HG02973 (cell line): ENCODE data around the gene GPR68.
"Not testable (repeated sequence)": the region's sequence is repeated elsewhere in the genome, so short reads cannot be mapped to it uniquely, and the experiment has no call there.

Experiments
- ATAC-seq: cut with Tn5 transposase; IDR thresholded peaks from one replicate; pipeline ENCODE4 v1.9.1; 2021; ENCODE audit warnings: moderate library complexity; ENCODE audit not compliant: unreplicated experiment

GPR68 gene

DNA sequence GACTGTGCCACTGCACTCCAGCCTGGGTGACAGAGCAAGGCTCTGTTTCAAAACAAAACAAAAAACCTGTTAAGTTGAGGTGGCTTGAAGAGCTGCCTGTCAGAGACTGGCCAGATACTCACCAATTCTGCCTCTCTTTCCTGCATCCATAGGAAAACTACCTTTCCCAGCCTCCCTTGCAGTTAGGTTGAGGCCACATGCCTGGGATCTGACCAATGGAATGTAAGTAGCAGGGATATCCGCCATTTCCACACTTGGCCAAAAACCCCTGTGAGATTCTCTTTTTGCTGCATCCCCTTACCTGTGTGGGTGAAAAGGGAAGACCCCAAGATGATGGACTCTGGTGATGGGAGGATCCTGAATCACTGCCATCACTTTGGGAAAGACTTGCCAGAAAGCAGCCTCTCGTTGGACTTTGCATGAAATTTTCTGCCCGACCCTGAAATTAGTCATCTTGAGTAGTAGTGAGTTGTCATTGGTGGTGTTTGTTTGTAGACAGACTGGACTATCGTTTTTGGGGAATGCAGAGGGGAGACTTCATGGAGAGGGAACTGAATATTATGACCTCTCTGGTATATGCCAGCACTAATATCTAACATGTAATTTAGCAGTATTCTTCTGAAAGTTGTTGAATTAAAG, 14.0 kb downstream of the GPR68 start:
- no peak for ATAC-seq

DNA sequence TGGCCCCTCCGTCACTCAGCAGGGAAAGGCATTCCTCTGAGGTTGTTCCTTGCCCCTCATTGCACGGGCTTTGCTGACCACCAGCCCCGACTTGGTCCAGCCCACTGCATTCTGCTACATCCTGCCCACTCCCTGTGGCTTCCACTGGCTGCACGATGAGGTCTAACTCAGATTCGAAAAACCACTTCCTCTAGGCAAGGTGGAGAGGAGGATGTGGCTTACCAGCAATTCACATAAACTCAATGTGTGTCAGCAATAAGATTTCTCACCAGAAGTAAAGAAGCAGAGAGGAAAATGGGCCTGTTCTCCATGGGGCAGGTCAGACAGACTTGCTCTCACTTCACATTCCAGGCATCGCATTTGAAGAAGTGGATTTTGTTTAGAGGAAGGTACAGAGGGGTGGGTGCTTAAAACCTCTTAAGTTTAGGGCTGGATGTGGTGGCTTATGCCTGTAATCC, 14.7 kb downstream of the GPR68 start:
- peak; percentile 76 for ATAC-seq

DNA sequence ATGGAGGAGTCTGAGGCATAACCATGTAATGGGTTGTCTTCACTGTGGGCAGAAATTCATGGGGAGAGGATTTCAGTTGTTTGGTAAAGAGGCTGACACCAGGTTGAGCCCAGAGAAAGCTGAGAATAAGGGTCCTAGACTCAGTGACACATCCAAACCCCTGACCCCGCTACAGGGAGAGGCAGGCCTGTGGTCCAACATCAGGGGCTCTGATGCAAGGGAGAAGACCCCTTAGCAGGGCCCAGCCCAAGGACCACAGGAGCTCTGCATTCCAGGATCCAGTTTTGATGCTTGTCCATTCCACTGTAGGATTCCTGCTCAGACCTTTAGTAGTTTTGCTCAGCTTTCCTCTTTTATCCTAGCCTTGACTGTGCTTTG, 15.5 kb downstream of the GPR68 start:
- ATAC-seq = no peak

DNA sequence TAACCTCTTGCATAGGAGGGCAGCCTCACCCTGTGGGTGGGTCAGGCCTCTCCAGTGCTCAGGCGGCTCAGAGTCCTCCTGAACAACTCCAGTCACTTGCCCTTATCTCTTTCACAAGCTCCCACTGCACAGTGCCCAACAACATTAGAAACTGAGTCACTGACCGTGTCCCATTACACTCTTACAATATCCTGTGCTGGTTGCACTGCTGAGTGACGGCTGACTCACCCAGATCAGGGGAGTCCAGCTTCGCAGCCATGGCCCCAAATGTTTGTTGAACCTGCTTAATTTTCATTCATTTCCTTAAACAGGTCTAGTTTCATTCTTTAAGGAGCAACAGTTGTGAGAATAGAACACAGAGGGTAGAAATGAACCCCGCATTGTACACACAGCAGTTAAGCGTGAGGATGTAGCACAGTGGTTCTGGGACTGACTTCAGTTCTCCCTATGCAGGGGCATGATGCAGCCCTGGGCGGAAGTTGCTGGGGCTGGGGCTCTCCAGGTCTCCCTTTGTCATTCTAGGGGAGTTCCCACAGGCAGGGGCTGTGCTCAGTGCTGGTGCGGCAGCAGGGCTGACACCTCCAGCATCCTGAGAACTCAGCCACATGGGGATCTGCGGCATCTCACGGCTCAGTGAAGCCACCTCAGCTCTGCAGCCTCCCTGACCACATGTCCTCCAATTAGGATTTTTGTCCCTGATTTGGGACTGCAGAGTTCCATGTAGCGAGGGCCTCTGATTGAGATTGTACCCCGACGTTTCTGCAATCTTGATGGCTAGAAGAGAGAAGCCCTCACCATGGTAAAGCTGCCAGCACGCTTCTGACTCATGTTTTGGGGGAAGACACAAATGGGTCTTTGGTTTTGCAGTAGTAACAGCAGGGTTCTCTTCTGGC, 16.1 kb downstream of the GPR68 start:
- ATAC-seq = peak; percentile 71

DNA sequence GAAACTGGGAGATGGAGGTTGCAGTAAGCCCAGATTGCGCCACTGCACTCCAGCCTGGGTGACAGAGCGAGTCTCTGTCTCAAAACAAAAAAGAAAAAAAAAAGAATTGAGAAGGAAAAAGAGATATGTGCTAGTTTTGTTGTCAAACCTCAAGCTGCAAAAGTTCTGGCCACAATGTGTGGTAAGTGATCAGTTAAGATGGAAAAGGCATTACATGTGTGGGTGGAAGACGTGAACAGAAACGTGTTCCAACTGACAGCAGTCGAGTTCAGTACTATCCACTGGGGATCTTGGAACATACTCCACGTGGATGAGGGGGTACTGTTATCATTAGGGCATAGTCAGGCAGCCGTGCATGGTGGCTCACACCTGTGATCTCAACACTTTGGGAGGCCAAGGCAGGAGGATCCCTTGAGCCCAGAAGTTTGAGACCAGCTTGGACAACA, 17.3 kb downstream of the GPR68 start:
- no peak for ATAC-seq

DNA sequence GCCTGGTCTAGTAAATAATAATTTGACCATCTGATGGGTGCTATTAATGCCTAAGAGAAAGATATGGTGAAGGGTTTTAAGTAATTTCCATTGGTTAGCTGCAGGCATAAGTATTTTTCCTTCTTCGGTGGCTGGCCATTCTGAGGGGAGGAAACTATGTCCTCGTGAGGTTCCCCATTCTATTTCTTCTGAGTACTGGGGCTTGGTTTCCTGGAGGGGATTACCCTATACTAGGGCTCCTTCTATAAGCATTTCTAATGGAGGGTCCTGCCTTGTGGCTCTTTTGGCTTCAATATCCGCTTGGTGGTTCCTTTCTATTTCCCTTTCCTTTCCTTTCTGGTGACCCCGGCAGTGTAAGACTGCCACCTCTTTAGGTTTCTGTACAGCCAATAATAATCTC, 18.1 kb downstream of the GPR68 start:
- ATAC-seq = not testable (repeated sequence)

DNA sequence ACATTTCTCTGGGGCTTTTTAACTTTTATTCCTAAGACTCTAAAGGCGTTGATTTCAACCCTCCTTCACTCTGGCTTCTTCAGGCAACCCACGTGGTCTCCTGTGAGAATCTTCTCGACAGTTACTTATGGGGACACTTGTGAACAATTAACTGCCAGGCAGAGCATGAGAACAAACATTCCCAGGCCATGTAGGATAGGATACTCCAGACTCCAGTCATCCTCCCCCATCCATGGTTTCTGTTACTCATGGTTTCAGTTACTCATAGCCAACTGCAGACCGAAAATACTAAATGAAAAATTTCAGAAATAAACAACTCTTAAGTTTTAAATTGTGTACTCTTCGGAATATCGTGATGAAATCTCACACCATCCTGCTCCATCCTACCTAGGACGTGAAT, 19.5 kb downstream of the GPR68 start:
- ATAC-seq = no peak

DNA sequence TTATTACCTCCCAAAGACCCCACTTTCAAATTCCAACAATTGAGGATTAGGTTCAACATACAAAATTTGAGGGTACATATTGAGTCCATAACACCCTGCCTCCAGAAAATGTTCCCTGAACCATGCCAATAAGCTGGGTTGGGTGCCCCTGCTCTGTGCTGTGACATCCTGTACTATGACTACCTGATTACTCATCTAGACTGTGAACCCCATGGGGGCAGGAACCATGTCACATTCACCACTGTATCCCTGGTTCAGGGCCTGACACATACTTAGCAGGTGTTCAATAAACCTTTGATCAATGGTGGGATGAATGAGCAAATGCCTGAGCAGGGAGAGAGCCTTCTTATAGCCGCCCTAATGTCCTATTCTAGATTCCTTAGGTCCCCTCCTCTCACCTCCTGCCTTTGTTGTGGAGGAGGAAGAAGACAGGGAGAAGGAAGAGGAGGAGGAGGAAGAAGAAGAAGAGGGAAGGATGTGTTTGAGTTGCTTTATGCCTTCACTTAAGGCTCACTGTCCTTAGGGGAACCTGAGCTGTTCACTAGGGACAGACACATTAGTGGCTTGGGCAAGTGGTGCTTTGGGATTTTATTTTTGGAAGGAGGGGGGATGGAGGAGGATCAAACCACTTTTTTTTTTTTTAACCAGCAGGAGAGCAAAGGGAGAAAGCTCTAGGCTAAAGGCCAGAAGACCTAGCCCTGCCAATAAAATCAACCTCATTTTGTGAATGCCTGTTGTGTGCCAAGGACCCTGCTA, 21.3 kb downstream of the GPR68 start:
- no peak for ATAC-seq

DNA sequence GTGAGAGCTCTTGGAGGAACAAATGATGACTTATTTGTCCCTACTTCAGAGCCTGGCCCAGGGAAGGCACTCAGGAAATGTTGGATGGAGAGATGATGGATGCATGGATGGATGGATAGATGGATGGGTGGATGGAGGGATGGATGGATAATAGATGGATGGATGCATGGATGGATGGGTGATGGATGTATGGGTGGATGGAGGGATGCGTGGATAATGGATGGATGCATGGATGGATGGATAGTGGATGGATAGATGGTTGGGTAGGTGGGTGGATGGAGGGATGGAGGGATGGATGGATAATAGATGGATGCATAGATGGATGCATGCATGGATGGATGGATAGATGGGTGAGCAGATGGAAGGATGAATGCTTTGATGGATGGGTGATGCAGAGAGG, 23.2 kb downstream of the GPR68 start:
- ATAC-seq = no peak

DNA sequence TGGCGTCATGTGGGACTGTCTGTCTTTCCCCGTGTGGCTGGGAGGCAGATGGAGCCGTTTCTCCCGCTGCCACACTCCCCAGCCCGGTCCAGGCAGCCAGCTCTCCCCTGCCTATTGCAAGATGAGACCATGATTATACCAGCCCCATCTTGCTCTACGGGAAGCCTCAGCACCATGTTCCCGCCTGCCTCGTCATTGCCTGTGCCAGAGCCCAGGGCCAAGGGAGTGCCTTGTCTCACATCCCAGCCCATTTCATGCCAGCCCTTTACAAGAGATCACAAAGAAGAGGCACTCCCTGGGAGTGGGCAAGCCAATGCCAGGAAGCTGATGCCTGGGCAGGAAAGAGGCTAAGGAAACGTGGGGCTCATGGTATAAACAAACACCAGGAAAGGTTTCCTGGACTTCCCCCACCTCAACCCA, 23.9 kb downstream of the GPR68 start:
- ATAC-seq = no peak

DNA sequence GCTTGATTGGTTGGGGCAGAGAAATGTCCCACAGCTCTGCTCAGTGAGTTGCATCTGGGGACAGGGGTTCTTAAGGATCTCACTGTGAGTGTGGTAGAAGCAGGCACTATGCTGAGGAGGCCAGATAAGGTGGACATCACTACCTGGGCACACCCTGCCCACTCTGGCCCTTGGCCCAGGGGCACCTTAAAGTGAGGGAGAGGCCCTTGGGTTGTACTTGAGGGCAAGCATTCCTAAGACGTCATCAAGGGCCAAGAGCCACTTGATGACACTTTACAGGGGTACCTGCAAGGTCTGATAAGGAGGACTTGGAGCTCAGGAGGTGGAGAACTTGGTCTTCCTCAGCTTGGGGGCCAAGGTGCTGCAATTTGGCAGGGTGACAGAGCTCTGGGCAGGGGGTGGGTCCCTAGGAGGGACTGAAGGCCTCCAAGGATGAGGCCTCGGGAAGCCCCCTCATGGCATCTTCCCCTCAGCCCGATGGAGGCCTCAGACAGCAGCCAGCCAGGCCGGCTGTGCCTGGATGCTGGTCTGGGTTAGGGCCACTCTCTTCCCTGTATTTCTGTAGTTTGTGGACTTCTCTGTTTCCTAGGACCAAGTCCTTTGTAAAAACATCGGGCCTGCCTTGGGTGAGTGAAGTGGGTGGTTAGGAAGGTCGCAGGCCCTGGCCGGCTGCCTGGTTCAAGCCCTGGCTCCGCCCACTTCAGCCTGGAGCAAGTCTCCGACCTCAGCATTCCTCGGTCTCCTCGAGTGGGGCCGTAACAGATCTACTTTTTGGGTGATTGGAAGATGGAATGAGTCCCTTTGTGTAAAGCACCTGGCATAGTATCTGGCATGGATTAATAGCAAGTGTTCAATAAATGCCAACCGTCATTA, 24.8 kb downstream of the GPR68 start:
- ATAC-seq = no peak

DNA sequence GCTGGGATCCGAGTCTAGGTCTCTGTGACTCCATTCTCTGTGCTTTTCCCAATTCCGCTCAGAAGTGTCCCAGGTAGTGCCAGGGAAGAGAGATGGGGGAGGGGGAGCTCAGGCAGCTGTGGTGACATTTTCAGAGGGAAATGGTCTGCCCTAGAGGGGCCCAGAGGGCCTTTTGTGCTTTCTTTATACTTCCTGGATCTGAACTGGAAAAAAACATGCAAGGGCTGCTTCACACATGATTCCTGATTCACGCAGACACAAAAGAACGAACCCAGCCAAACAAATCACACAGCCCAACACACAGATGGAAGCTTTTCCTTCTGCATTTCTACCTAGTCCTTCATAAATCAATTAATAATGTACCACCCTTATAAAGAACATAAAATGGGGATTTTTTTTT, 26.5 kb downstream of the GPR68 start:
- no peak for ATAC-seq

DNA sequence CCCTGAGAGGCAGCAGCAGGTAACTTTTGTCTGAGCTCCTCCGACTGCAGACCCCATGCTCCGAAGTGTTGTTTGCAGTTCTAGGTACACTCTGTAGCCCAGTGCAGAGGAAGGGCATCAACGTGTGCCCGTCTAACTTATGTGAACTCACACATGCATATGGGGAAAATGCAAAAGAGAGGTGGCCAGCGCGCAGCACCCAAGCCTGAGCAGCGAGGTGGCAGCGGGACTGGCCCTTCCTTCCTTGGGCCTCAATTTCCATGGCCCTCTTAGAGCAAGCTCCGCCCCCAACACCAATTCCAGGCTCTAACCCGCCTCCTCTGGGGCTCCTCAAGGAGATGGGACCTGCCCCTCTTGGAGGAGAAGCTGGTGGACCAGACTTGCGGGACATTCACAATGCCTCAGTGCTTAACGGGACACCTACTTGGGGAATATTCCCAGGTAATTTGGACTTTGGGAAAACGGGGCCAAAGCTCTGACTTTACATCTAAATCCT, 27.7 kb downstream of the GPR68 start:
- no peak for ATAC-seq

DNA sequence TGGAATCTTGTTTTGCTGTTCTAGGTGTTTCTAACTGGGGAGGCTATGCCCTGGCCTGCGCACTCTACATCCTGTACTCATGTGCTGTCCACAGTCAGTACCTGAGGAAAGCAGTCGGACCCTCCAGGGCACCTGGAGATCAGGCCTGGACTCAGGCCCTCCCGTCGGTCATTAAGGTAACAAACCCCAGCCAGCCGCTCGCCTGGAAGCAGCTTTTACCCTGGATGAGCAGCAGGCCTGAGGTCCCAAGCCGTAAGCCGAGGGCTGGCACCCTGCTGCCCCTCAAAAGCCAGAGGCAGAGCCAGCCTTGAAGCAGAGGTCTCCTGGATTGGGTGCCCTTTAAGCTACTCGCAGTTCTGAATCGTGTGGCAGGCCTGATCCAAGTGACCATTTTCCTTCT, 29.1 kb downstream of the GPR68 start:
- ATAC-seq = no peak

DNA sequence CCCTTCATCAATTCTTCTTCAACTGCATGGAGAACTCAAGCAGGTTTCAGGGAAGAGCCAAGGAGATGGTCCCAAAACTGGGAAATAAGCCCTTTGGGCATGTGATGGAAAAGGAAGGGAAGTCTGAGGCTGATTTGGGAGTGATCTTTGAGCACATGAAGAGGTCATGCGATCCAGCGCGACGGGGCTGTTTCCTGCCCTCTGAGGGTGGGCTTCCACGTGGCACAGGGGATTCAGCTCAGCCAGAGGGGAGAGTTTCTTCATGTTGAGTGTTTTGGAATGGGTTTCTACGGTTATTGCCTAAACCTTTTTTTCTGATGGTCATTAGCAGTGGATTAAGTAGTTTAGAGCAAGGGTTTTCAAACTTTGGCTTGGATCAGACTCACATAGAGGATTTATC, 30.2 kb downstream of the GPR68 start:
- no peak for ATAC-seq

DNA sequence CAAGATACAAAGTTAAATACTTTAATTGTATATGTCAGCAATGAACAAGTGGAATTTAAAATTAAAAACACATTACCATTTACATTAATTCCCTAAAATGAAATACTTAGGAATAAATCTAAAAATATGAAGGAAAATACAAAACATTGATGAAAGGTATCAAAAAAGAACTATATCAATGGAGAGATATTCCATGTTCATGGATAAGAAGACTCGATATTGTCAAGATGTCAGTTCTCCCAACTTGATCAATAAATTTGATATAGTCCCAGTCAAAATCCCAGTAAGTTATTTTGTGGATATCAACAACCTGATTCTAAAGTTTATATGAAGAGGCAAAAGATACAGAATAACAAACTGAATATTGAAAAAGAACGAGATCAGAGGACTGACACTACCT, 33.5 kb downstream of the GPR68 start:
- no peak for ATAC-seq

DNA sequence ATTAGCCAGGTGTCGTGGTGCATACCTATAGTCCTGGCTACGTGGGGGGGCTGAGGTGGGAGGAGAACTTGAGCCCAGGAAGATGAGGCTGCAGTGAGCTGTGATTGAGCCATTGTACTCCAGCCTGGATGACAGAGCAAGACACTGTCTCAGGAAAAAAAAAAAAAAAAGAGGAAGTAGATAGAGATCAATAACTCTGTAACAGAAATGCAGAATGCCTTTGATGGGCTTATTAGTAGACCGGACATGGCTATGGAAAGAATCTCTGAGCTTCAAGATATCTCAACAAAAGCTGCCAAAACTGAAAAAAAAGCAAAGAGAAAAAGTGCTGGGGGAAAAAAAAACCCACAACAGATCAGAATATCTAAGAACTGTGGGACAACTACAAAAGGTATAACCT, 37.5 kb downstream of the GPR68 start:
- no peak for ATAC-seq

DNA sequence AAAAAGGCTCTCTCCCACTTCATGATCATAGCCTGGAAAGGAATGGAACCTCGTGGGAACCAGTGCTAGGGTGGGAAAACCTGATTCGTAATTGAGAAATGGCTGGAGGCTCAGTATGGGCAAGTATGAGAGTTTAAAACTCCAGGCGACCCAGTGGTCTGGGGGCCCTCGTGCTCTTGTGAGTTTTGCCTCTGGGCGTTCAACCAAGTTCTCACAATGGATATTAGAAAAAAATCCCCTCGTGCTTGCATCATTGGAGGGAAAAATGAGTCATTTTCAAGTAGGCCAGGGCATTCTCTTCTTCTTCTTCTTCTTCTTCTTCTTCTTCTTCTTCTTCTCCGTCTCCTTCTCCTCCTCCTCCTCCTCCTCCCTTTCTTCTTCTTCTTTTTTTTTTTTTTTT, 39.0 kb downstream of the GPR68 start:
- ATAC-seq = no peak

DNA sequence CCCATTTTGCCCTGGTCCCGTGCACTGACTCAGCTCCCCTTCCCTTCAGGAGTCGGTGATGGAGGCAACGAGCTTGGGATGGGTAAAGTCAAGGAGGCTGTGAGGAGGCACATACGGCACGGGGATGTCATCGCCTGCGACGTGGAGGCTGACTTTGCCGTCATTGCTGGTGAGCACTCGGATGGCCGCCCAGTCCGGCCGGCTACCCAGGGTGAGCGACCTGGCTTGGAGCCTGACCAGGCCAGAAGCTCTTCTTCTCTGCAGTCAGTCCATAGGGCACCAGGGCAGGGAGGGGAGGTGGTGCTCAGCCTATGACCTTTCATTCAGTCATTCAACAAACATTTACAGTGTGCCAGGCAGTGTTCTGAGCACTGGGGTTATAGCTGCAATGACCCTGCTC, 39.8 kb downstream of the GPR68 start:
- ATAC-seq = no peak

DNA sequence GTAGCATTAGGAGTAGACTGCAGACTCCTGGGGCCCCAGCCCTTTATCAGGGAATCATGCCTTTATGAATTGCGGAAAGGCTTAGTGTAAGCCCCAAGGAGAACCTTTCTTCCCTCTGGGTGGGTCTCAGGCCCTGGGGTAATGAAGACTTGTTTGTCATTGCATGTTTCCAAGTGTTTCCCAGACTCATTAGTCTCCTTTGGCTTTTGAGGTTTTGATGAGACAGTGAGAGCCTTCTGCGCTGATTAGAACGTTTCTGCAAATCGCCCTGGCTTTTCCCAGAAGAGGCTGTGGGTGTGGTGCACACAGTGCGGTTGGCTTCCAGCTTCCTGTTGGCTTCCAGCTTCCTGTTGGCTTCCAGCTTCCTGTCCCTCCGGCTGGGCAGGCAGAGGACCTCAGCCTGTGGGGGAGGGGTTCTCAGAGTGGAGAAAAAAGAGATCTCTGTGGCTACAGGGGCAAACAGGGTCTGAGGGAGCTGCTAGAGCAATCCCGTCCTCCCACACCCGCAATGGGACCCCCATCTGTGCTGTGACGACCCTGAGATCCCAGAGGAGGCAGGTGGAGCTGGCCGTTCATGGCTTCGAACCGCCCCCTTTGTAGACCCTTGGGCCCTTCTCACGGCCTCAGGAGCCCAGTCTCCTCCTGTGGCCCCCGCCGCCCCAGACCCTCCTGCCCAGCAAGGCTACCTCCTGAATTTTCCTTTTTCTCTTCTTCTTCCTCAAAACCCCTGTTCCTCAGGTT, 42.1 kb downstream of the GPR68 start:
- ATAC-seq = no peak
